HepG2 (cell line): ENCODE data around the gene TOMM22. TPM values are rescaled to one million over a fixed set of nuclear protein-coding genes. Genes with fewer than 3 reads are reported as not detected.

Experiments
- BRCA1 ChIP-seq: sonication (generic); formaldehyde crosslinking; IDR thresholded peaks from 2 replicates; pipeline ENCODE4 v1.4.0; 2020; ENCODE audit warnings: missing genetic modification reagents
- GPBP1L1 ChIP-seq: sonication (generic); formaldehyde crosslinking; IDR thresholded peaks from 2 replicates; pipeline ENCODE4 v1.5.0; 2020; ENCODE audit warnings: mild to moderate bottlenecking, missing genetic modification reagents
- KDM3A ChIP-seq: IDR thresholded peaks from 2 replicates; pipeline ENCODE4 v1.6.1; 2018; ENCODE audit warnings: low read depth, missing compliant biosample characterization
- MAF1 ChIP-seq: sonication (generic); formaldehyde crosslinking; IDR thresholded peaks from 2 replicates; pipeline ENCODE4 v1.5.0; 2020; ENCODE audit warnings: missing genetic modification reagents, borderline replicate concordance
- PBX3 ChIP-seq: sonication (generic); formaldehyde crosslinking; IDR thresholded peaks from 2 replicates; pipeline ENCODE4 v1.8.1; 2023; ENCODE audit warnings: missing genetic modification reagents, inconsistent platforms, borderline replicate concordance
- PLSCR1 ChIP-seq: sonication (generic); formaldehyde crosslinking; IDR thresholded peaks from 2 replicates; pipeline ENCODE4 v1.5.0; 2020; ENCODE audit warnings: missing genetic modification reagents, mild to moderate bottlenecking, borderline replicate concordance
- SETDB1 ChIP-seq: sonication (generic); formaldehyde crosslinking; IDR thresholded peaks from 2 replicates; pipeline ENCODE4 v1.5.1; 2020; ENCODE audit warnings: missing genetic modification reagents, mild to moderate bottlenecking, borderline replicate concordance
- SNAI1 ChIP-seq: sonication (generic); formaldehyde crosslinking; IDR thresholded peaks from 2 replicates; pipeline ENCODE4 v1.5.0; 2020; ENCODE audit warnings: mild to moderate bottlenecking, missing genetic modification reagents, borderline replicate concordance
- WIZ ChIP-seq: sonication (generic); formaldehyde crosslinking; IDR thresholded peaks from 2 replicates; pipeline ENCODE4 v1.5.1; 2020; ENCODE audit warnings: mild to moderate bottlenecking, missing genetic modification reagents
- ZNF17 ChIP-seq: sonication (generic); formaldehyde crosslinking; IDR thresholded peaks from 2 replicates; pipeline ENCODE4 v1.5.0; 2020; ENCODE audit warnings: mild to moderate bottlenecking, missing genetic modification reagents
- ZNF263 ChIP-seq: sonication (generic); formaldehyde crosslinking; IDR thresholded peaks from 2 replicates; pipeline ENCODE4 v1.4.0; 2020; ENCODE audit warnings: missing genetic modification reagents
- ZNF44 ChIP-seq: sonication (generic); formaldehyde crosslinking; IDR thresholded peaks from 2 replicates; pipeline ENCODE4 v1.5.1; 2020; ENCODE audit warnings: mild to moderate bottlenecking, missing genetic modification reagents
- ZNF572 ChIP-seq: sonication (generic); formaldehyde crosslinking; IDR thresholded peaks from 2 replicates; pipeline ENCODE4 v1.5.1; 2020; ENCODE audit warnings: mild to moderate bottlenecking, missing genetic modification reagents
- ZNF616 ChIP-seq: sonication (generic); formaldehyde crosslinking; IDR thresholded peaks from 2 replicates; pipeline ENCODE4 v1.5.0; 2020; ENCODE audit warnings: low read depth, mild to moderate bottlenecking, missing genetic modification reagents
- polyA plus RNA-seq, 8 experiments: library from polyadenylated mRNA; depleted of rRNA in 3 of 8; stranded (reverse) in 7 of 8; unstranded in 1 of 8; fragments of >200 nt; fragmentation: Illumina TruSeq in 4 of 8; extraction: Trizol in 4 of 8; gene quantifications; 2 replicates each; pipeline versions ENCODE4 v1.2.1 to v1.2.3, GENCODE V29; 2011 to 2016; ENCODE audit warnings: low read depth in 4 of 8, missing spikeins in 1 of 8, mixed read lengths in 1 of 8; ENCODE audit not compliant: insufficient read depth in 1 of 8
- total RNA-seq, 5 experiments: library from RNA; depleted of rRNA; stranded (reverse); fragments of >200 nt; fragmentation: Illumina TruSeq; extraction: Trizol; gene quantifications; 2 replicates each; pipeline ENCODE4 v1.2.3, GENCODE V29; 2016; ENCODE audit warnings: low read depth in 1 of 5
- TF ChIP-seq, protein P1 (sequence below): sonication (generic); formaldehyde crosslinking; IDR thresholded peaks from 2 replicates; pipeline ENCODE4 v1.5.1; 2020; ENCODE audit warnings: mild to moderate bottlenecking, missing genetic modification reagents, borderline replicate concordance
- TF ChIP-seq, protein P2 (sequence below): sonication (generic); formaldehyde crosslinking; IDR thresholded peaks from 2 replicates; pipeline ENCODE4 v1.9.0; 2021; ENCODE audit warnings: missing genetic modification reagents, mild to moderate bottlenecking, borderline replicate concordance

The TOMM22 gene
- total and polyA plus RNA-seq, 2 of the 13 experiments (the other 11 are each of a cell fraction or from before 2014, with no cell fraction given), result 46.9 to 118 TPM

- TF ChIP-seq PBX3 (peak; percentile 99; the same call in 1 of the 2 replicates), ZNF17 (CRISPR knock-in tag) (no peak), BRCA1 (no peak), ZNF616 (no peak), SNAI1 (no peak), ZNF263 (CRISPR knock-in tag) (no peak; the same call in 1 of the 2 replicates), MAF1 (CRISPR knock-in tag) (no peak), PLSCR1 (CRISPR knock-in tag) (no peak), SETDB1 (CRISPR knock-in tag) (no peak), ZNF572 (CRISPR knock-in tag) (no peak), KDM3A (CRISPR knock-in tag) (no peak), GPBP1L1 (no peak), WIZ (CRISPR knock-in tag) (no peak), ZNF44 (CRISPR knock-in tag) (no peak)
- TF ChIP-seq, protein P1, sequence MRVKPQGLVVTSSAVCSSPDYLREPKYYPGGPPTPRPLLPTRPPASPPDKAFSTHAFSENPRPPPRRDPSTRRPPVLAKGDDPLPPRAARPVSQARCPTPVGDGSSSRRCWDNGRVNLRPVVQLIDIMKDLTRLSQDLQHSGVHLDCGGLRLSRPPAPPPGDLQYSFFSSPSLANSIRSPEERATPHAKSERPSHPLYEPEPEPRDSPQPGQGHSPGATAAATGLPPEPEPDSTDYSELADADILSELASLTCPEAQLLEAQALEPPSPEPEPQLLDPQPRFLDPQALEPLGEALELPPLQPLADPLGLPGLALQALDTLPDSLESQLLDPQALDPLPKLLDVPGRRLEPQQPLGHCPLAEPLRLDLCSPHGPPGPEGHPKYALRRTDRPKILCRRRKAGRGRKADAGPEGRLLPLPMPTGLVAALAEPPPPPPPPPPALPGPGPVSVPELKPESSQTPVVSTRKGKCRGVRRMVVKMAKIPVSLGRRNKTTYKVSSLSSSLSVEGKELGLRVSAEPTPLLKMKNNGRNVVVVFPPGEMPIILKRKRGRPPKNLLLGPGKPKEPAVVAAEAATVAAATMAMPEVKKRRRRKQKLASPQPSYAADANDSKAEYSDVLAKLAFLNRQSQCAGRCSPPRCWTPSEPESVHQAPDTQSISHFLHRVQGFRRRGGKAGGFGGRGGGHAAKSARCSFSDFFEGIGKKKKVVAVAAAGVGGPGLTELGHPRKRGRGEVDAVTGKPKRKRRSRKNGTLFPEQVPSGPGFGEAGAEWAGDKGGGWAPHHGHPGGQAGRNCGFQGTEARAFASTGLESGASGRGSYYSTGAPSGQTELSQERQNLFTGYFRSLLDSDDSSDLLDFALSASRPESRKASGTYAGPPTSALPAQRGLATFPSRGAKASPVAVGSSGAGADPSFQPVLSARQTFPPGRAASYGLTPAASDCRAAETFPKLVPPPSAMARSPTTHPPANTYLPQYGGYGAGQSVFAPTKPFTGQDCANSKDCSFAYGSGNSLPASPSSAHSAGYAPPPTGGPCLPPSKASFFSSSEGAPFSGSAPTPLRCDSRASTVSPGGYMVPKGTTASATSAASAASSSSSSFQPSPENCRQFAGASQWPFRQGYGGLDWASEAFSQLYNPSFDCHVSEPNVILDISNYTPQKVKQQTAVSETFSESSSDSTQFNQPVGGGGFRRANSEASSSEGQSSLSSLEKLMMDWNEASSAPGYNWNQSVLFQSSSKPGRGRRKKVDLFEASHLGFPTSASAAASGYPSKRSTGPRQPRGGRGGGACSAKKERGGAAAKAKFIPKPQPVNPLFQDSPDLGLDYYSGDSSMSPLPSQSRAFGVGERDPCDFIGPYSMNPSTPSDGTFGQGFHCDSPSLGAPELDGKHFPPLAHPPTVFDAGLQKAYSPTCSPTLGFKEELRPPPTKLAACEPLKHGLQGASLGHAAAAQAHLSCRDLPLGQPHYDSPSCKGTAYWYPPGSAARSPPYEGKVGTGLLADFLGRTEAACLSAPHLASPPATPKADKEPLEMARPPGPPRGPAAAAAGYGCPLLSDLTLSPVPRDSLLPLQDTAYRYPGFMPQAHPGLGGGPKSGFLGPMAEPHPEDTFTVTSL (CRISPR knock-in tag), result no peak
- TF ChIP-seq, protein P2, sequence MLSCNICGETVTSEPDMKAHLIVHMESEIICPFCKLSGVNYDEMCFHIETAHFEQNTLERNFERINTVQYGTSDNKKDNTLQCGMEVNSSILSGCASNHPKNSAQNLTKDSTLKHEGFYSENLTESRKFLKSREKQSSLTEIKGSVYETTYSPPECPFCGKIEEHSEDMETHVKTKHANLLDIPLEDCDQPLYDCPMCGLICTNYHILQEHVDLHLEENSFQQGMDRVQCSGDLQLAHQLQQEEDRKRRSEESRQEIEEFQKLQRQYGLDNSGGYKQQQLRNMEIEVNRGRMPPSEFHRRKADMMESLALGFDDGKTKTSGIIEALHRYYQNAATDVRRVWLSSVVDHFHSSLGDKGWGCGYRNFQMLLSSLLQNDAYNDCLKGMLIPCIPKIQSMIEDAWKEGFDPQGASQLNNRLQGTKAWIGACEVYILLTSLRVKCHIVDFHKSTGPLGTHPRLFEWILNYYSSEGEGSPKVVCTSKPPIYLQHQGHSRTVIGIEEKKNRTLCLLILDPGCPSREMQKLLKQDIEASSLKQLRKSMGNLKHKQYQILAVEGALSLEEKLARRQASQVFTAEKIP (CRISPR knock-in tag), result no peak
Observed at GRCh38 chr22:38705235-38706100, 23.7 kb downstream of the TOMM22 start, which contains the start of gene GTPBP1 (continued).
